HepG2 (cell line): ENCODE data around the gene TUNAR. TPM values are rescaled to one million over a fixed set of nuclear protein-coding genes. Genes with fewer than 3 reads are reported as not detected.
A peak's percentile ranks its signal among the peaks of the same experiment; 100 is the strongest.

ENCODE experiments used
- ATAC-seq: fragments of 200-7000 bp; cut with Tn5 transposase; 3 replicates; pipeline ENCODE4 v1.9.1; 2020; ENCODE audit warnings: mild to moderate bottlenecking, moderate library complexity
- BruUV-seq: library from RNA; stranded (reverse); fragments of 400-500 nt; replicated peaks from 2 replicates; lab custom pipeline; 2021; lab: Mats Ljungman, UMichigan
- CTCF ChIA-PET: fragments of 300-600 bp; formaldehyde crosslinking; extraction: SDS; loops from one replicate; lab custom pipeline; 2021; ENCODE audit warnings: low total read pairs, inconsistent platforms, low intra/inter-chr PET ratio; lab: Yijun Ruan, JAX
- POLR2A ChIA-PET: fragments of 350-600 bp; sonication (Branson Sonifier 250); formaldehyde crosslinking; loops from one replicate; lab custom pipeline; 2020; ENCODE audit warnings: antibody characterized with exemption, inconsistent platforms; lab: Yijun Ruan, JAX
- DNase-seq: peaks from one replicate; pipeline ENCODE4 v3.0.0-alpha.2; 2015; ENCODE audit warnings: low spot score
- FAIRE-seq: peaks from 3 replicates; lab custom pipeline; 2011; peaks lifted over from hg19 to GRCh38; lab: Jason Lieb, UNC
- H2AFZ ChIP-seq: one replicate; pipeline ENCODE4 v1.6.1; 2011; ENCODE audit warnings: low read length, inconsistent platforms
- H3K27ac ChIP-seq: fragments of 300-600 bp; 3 replicates; pipeline ENCODE4 v1.8.0; 2011; ENCODE audit warnings: mixed run types, mild to moderate bottlenecking, mixed read lengths, low read length, inconsistent platforms; ENCODE audit not compliant: insufficient read depth; ENCODE audit errors: extremely low read length
- H3K27me3 ChIP-seq, 2 experiments: fragments of 200-600 bp in 1 of 2; 2 replicates in 1 of 2; 3 replicates in 1 of 2; pipeline versions ENCODE4 v1.6.0 to v1.8.0; 2011; ENCODE audit warnings: low read length in 2 of 2, mild to moderate bottlenecking in 2 of 2, moderate library complexity in 2 of 2, inconsistent platforms in 1 of 2; ENCODE audit not compliant: insufficient read depth in 2 of 2, control insufficient read depth in 1 of 2
- H3K36me3 ChIP-seq, 2 experiments: fragments of 200-600 bp in 1 of 2; replicated peaks in 1 of 2; 2 replicates in 1 of 2; 3 replicates in 1 of 2; pipeline versions ENCODE4 v1.5.1 to v1.8.0; 2011; ENCODE audit warnings: low read length in 2 of 2, inconsistent platforms in 1 of 2; ENCODE audit not compliant: insufficient read depth in 2 of 2, control insufficient read depth in 1 of 2
- H3K4me1 ChIP-seq: 2 replicates; pipeline ENCODE4 v1.5.1; 2012; ENCODE audit warnings: low read length, inconsistent platforms; ENCODE audit not compliant: insufficient read depth
- H3K4me2 ChIP-seq: 2 replicates; pipeline ENCODE4 v1.6.0; 2011; ENCODE audit warnings: low read depth, low read length, inconsistent platforms
- H3K4me3 ChIP-seq, 3 experiments: fragments of 200-600 bp in 1 of 3; sonication (generic), shearing (Covaris generic) in 1 of 3; replicated peaks in 1 of 3; 2 replicates each; pipeline ENCODE4 v1.5.1; 2011 to 2016; ENCODE audit warnings: low read length in 3 of 3, inconsistent platforms in 2 of 3, low read depth in 2 of 3, mild to moderate bottlenecking in 2 of 3, control low read depth in 1 of 3, mixed read lengths in 1 of 3; ENCODE audit not compliant: insufficient read depth in 1 of 3
- H3K79me2 ChIP-seq: one replicate; pipeline ENCODE4 v1.6.1; 2011; ENCODE audit warnings: low read length, inconsistent platforms; ENCODE audit not compliant: insufficient read depth
- H3K9ac ChIP-seq: 2 replicates; pipeline ENCODE4 v1.6.0; 2011; ENCODE audit warnings: mild to moderate bottlenecking, low read depth, low read length, inconsistent platforms; ENCODE audit not compliant: insufficient read depth
- H3K9me3 ChIP-seq: 2 replicates; pipeline ENCODE4 v1.5.1; 2012; ENCODE audit warnings: mild to moderate bottlenecking, low read length
- H4K20me1 ChIP-seq: 2 replicates; pipeline ENCODE4 v1.6.0; 2011; ENCODE audit warnings: inconsistent platforms, mild to moderate bottlenecking, low read length, moderate library complexity; ENCODE audit not compliant: insufficient read depth
- EHMT2 ChIP-seq: fragments of 200-600 bp; sonication (generic); IDR thresholded peaks from 2 replicates; pipeline ENCODE4 v1.7.0; 2017; ENCODE audit warnings: antibody characterized with exemption, low read depth, low read length, borderline replicate concordance
- KLF16 ChIP-seq, 2 experiments: sonication (generic) in 1 of 2; formaldehyde crosslinking in 1 of 2; IDR thresholded peaks; 2 replicates each; pipeline versions ENCODE4 v1.6.1 to v1.8.0; 2016 to 2023; ENCODE audit warnings: missing genetic modification reagents in 2 of 2, missing compliant biosample characterization in 1 of 2
- KLF6 ChIP-seq: IDR thresholded peaks from 2 replicates; pipeline ENCODE4 v1.8.0; 2016; ENCODE audit warnings: missing biosample characterization, missing genetic modification reagents
- MAFG ChIP-seq: sonication (generic); formaldehyde crosslinking; IDR thresholded peaks from 2 replicates; pipeline ENCODE4 v1.5.1; 2020; ENCODE audit warnings: mild to moderate bottlenecking, missing genetic modification reagents
- MBD4 ChIP-seq: IDR thresholded peaks from 2 replicates; pipeline ENCODE4 v1.6.1; 2012; ENCODE audit warnings: low read length, inconsistent platforms, borderline replicate concordance
- REPIN1 ChIP-seq: sonication (generic); formaldehyde crosslinking; IDR thresholded peaks from 2 replicates; pipeline ENCODE4 v1.8.0; 2022; ENCODE audit warnings: missing genetic modification reagents, low read depth, mild to moderate bottlenecking, borderline replicate concordance
- RXRB ChIP-seq: IDR thresholded peaks from 2 replicates; pipeline ENCODE4 v1.6.1; 2016; ENCODE audit warnings: borderline replicate concordance, missing genetic modification reagents, missing compliant biosample characterization
- SETDB1 ChIP-seq: sonication (generic); formaldehyde crosslinking; IDR thresholded peaks from 2 replicates; pipeline ENCODE4 v1.5.1; 2020; ENCODE audit warnings: missing genetic modification reagents, mild to moderate bottlenecking, borderline replicate concordance
- SPEN ChIP-seq: sonication (generic); formaldehyde crosslinking; IDR thresholded peaks from 2 replicates; pipeline ENCODE4 v1.5.1; 2020; ENCODE audit warnings: low read depth, mild to moderate bottlenecking, missing genetic modification reagents
- TBX2 ChIP-seq: sonication (generic); formaldehyde crosslinking; IDR thresholded peaks from 2 replicates; pipeline ENCODE4 v1.5.0; 2020; ENCODE audit warnings: missing genetic modification reagents, mild to moderate bottlenecking, borderline replicate concordance
- TSC22D2 ChIP-seq: sonication (generic); formaldehyde crosslinking; IDR thresholded peaks from 2 replicates; pipeline ENCODE4 v1.5.1; 2020; ENCODE audit warnings: missing genetic modification reagents, mild to moderate bottlenecking, borderline replicate concordance
- ZFP91 ChIP-seq: sonication (generic); formaldehyde crosslinking; IDR thresholded peaks from 2 replicates; pipeline ENCODE4 v1.9.0; 2022; ENCODE audit warnings: missing genetic modification reagents, mild to moderate bottlenecking, borderline replicate concordance
- ZNF280B ChIP-seq: sonication (generic); formaldehyde crosslinking; IDR thresholded peaks from 2 replicates; pipeline ENCODE4 v1.5.0; 2020; ENCODE audit warnings: missing genetic modification reagents, mild to moderate bottlenecking, borderline replicate concordance
- ZNF644 ChIP-seq: IDR thresholded peaks from 2 replicates; pipeline ENCODE4 v1.6.1; 2016; ENCODE audit warnings: low read depth
- ZNF800 ChIP-seq: sonication (generic); formaldehyde crosslinking; IDR thresholded peaks from 2 replicates; pipeline ENCODE4 v1.4.0; 2020; ENCODE audit warnings: missing genetic modification reagents
- ZSCAN30 ChIP-seq: sonication (generic); formaldehyde crosslinking; IDR thresholded peaks from 2 replicates; pipeline ENCODE4 v1.5.0; 2020; ENCODE audit warnings: mild to moderate bottlenecking, missing genetic modification reagents
- WGBS: methylation state at CpG from one replicate; pipeline ENCODE4 v1.1.6; 2017; ENCODE audit warnings: low lambda C conversion rate; 5-methylcytosine and 5-hydroxymethylcytosine counted together
- in situ Hi-C: cut with HindIII; loops from 2 replicates; pipeline ENCODE4 v1.10.0; 2017; ENCODE audit warnings: low pct_unique_long_range_greater_than_20kb; ENCODE audit not compliant: extremely low pct_ligation_motif_present
- intact Hi-C: fragments of 100-400 bp; cut with micrococcal nuclease; formaldehyde crosslinking; loops from one replicate; pipeline ENCODE4 v1.10.0; 2022; ENCODE audit not compliant: unreplicated experiment
- polyA plus RNA-seq, 8 experiments: library from polyadenylated mRNA; depleted of rRNA in 3 of 8; stranded (reverse) in 7 of 8; unstranded in 1 of 8; fragments of >200 nt; fragmentation: Illumina TruSeq in 4 of 8; extraction: Trizol in 4 of 8; gene quantifications; 2 replicates each; pipeline versions ENCODE4 v1.2.1 to v1.2.3, GENCODE V29; 2011 to 2016; ENCODE audit warnings: low read depth in 4 of 8, missing spikeins in 1 of 8, mixed read lengths in 1 of 8; ENCODE audit not compliant: insufficient read depth in 1 of 8
- total RNA-seq, 5 experiments: library from RNA; depleted of rRNA; stranded (reverse); fragments of >200 nt; fragmentation: Illumina TruSeq; extraction: Trizol; gene quantifications; 2 replicates each; pipeline ENCODE4 v1.2.3, GENCODE V29; 2016; ENCODE audit warnings: low read depth in 1 of 5

Gene TUNAR
- total and polyA plus RNA-seq, 2 of the 13 experiments (the other 11 are each of a cell fraction or from before 2014, with no cell fraction given), result not detected

GRCh38 chr14:95935228-95935822, 58.7 kb downstream of the TUNAR start (continued):
- no peak for TF ChIP-seq ZFP91
- 0 out of 2 replicates have a peak, but pooled peaks have one; percentile 20 for TF ChIP-seq ZNF644
- peak in 1 of 2 experiments; percentile 31; a peak in 1 of 4 replicates for TF ChIP-seq KLF16 (CRISPR knock-in tag; IDR thresholded peaks at IDR 0.05)
- TF ChIP-seq EHMT2, result peak; percentile 88
- TF ChIP-seq KLF6, result peak; percentile 59; the same call in 1 of the 2 replicates
- TF ChIP-seq RXRB (CRISPR knock-in tag), result 0 out of 2 replicates have a peak, but pooled peaks have one; percentile 23
- TF ChIP-seq REPIN1 (CRISPR knock-in tag), result no peak
- TF ChIP-seq TSC22D2 (CRISPR knock-in tag), result 0 out of 2 replicates have a peak, but pooled peaks have one; percentile 49

GRCh38 chr14:95936041-95936440, 59.4 kb downstream of the TUNAR start:
- no peak for FAIRE-seq
- no peak for TF ChIP-seq TBX2 (CRISPR knock-in tag)
- no peak for TF ChIP-seq SPEN (CRISPR knock-in tag)
- TF ChIP-seq ZNF800 (CRISPR knock-in tag), result no peak
- no peak for TF ChIP-seq MBD4
- TF ChIP-seq SETDB1 (CRISPR knock-in tag), result no peak
- TF ChIP-seq ZSCAN30 (CRISPR knock-in tag), result no peak
- TF ChIP-seq ZNF280B (CRISPR knock-in tag), result no peak
- TF ChIP-seq MAFG (CRISPR knock-in tag), result no peak

More at GRCh38 chr14:95936041-95936440, 59.4 kb downstream of the TUNAR start:
- Histone ChIP-seq H2AFZ (no peak overlapping the region), H4K20me1 (no peaks in the 10 kb centered on the region), H3K4me3 (no peak overlapping the region), H3K27ac (no peak overlapping the region), H3K9ac (no peak overlapping the region), H3K27me3 (no peaks in the 10 kb centered on the region), H3K9me3 (peaks cover 5% of the 10 kb centered on the region; the same call in 1 of the 2 replicates), H3K79me2 (no peaks in the 10 kb centered on the region), H3K4me2 (no peak overlapping the region), H3K4me1 (no peaks in the 10 kb centered on the region), H3K36me3 (no peaks in the 10 kb centered on the region)
- in situ Hi-C loops, result no loop called here
- 0% methylated on average over 2 of the region's 2 CpGs for WGBS
- ChIA-PET POLR2A (no interaction called here), CTCF (no interaction called here)
- ATAC-seq (no peak), DNase-seq (no peak)
- intact Hi-C loops, result no loop called here
- no TSS peak for BruUV-seq
